IMR-90 (cell line): ENCODE data around the gene MINDY3. TPM values are rescaled to one million over a fixed set of nuclear protein-coding genes. Genes with fewer than 3 reads are reported as not detected.

ENCODE experiments used
- ATAC-seq: fragments of 200-7000 bp; cut with Tn5 transposase; 2 replicates; pipeline ENCODE4 v1.9.1; 2020; ENCODE audit warnings: low read depth, mild to moderate bottlenecking, moderate library complexity
- Bru-seq: library from RNA; stranded (reverse); fragments of 400-500 nt; gene quantifications from one replicate; lab custom pipeline; 2021; lab: Mats Ljungman, UMichigan
- BruChase-seq, 2 experiments: library from RNA; stranded (reverse); fragments of 400-500 nt; gene quantifications; one replicate each; lab custom pipeline; 2021; lab: Mats Ljungman, UMichigan
- BruUV-seq: library from RNA; stranded (reverse); fragments of 400-500 nt; replicated peaks from 2 replicates; lab custom pipeline; 2021; lab: Mats Ljungman, UMichigan
- CTCF ChIA-PET: fragments of 300-600 bp; formaldehyde crosslinking; extraction: SDS; loops from one replicate; lab custom pipeline; 2021; ENCODE audit warnings: antibody characterized with exemption; lab: Yijun Ruan, JAX
- POLR2A ChIA-PET: fragments of 300-600 bp; sonication (Branson Sonifier 250); formaldehyde crosslinking; loops from one replicate; lab custom pipeline; 2022; ENCODE audit warnings: antibody characterized with exemption; ENCODE audit not compliant: unreplicated experiment; lab: Charles Lee
- DNase-seq: peaks from one replicate; pipeline ENCODE4 v3.0.0; 2013
- H2AFZ ChIP-seq: replicated peaks from 2 replicates; pipeline ENCODE3; 2013; ENCODE audit warnings: low read length, mild to moderate bottlenecking; ENCODE audit not compliant: poor library complexity
- H2AK5ac ChIP-seq: 2 replicates; pipeline ENCODE4 v1.6.1; 2013; ENCODE audit warnings: low read depth, low read length, inconsistent platforms
- H2AK9ac ChIP-seq: replicated peaks from 2 replicates; pipeline ENCODE3; 2013; ENCODE audit warnings: mild to moderate bottlenecking, low read depth, low read length, moderate library complexity; ENCODE audit not compliant: poor library complexity
- H2BK120ac ChIP-seq: 2 replicates; pipeline ENCODE4 v1.6.1; 2013; ENCODE audit warnings: low read depth, low read length, inconsistent platforms
- H2BK15ac ChIP-seq: 3 replicates; pipeline ENCODE4 v1.6.1; 2013; ENCODE audit warnings: low read depth, low read length, inconsistent platforms
- H2BK20ac ChIP-seq: 2 replicates; pipeline ENCODE4 v1.6.1; 2013; ENCODE audit warnings: low read depth, mild to moderate bottlenecking, inconsistent platforms, low read length, moderate library complexity
- H2BK5ac ChIP-seq: 2 replicates; pipeline ENCODE4 v1.6.1; 2013; ENCODE audit warnings: mild to moderate bottlenecking, low read depth, low read length, inconsistent platforms; ENCODE audit not compliant: poor library complexity, severe bottlenecking
- H3K14ac ChIP-seq: replicated peaks from 2 replicates; pipeline ENCODE4 v1.6.1; 2013; ENCODE audit warnings: low read depth, low read length, inconsistent platforms
- H3K18ac ChIP-seq: 2 replicates; pipeline ENCODE4 v1.6.1; 2013; ENCODE audit warnings: low read depth, low read length, control low read depth
- H3K23ac ChIP-seq: 2 replicates; pipeline ENCODE4 v1.6.1; 2013; ENCODE audit warnings: low read depth, low read length, inconsistent platforms
- H3K27ac ChIP-seq: 2 replicates; pipeline ENCODE4 v1.5.1; 2013; ENCODE audit warnings: mild to moderate bottlenecking, control low read depth, low read length; ENCODE audit not compliant: insufficient read depth
- H3K27me3 ChIP-seq: 2 replicates; pipeline ENCODE4 v1.6.1; 2013; ENCODE audit warnings: low read length; ENCODE audit not compliant: control insufficient read depth, insufficient read depth
- H3K36me3 ChIP-seq: 2 replicates; pipeline ENCODE4 v1.6.1; 2013; ENCODE audit warnings: low read length, mixed read lengths; ENCODE audit not compliant: control insufficient read depth, insufficient read depth
- H3K4ac ChIP-seq: 2 replicates; pipeline ENCODE4 v1.6.1; 2013; ENCODE audit warnings: low read depth, low read length, inconsistent platforms
- H3K4me1 ChIP-seq: 2 replicates; pipeline ENCODE4 v1.6.1; 2013; ENCODE audit warnings: low read length, mixed read lengths; ENCODE audit not compliant: control insufficient read depth, insufficient read depth
- H3K4me2 ChIP-seq: 2 replicates; pipeline ENCODE4 v1.6.1; 2013; ENCODE audit warnings: low read depth, mild to moderate bottlenecking, control low read depth, low read length, moderate library complexity
- H3K4me3 ChIP-seq: 2 replicates; pipeline ENCODE4 v1.5.1; 2013; ENCODE audit warnings: low read depth, mild to moderate bottlenecking, control low read depth, low read length, moderate library complexity; ENCODE audit not compliant: insufficient read depth
- H3K56ac ChIP-seq: 2 replicates; pipeline ENCODE4 v1.6.1; 2013; ENCODE audit warnings: low read length, inconsistent platforms; ENCODE audit not compliant: insufficient read depth; ENCODE audit errors: extremely low read depth
- H3K79me1 ChIP-seq, 2 experiments: 2 replicates each; pipeline ENCODE4 v1.6.1; 2013; ENCODE audit warnings: low read length in 2 of 2, inconsistent platforms in 1 of 2, low read depth in 1 of 2
- H3K9ac ChIP-seq: 2 replicates; pipeline ENCODE4 v1.6.1; 2013; ENCODE audit warnings: low read depth, low read length, control low read depth
- H3K9me1 ChIP-seq: 2 replicates; pipeline ENCODE4 v1.6.1; 2013; ENCODE audit warnings: low read length, inconsistent platforms; ENCODE audit not compliant: insufficient read depth
- H3K9me3 ChIP-seq: 2 replicates; pipeline ENCODE4 v1.6.1; 2013; ENCODE audit warnings: low read length; ENCODE audit not compliant: control insufficient read depth, insufficient read depth
- H4K20me1 ChIP-seq: 2 replicates; pipeline ENCODE4 v1.6.1; 2013; ENCODE audit warnings: low read length, inconsistent platforms; ENCODE audit not compliant: insufficient read depth
- H4K5ac ChIP-seq: 2 replicates; pipeline ENCODE4 v1.6.1; 2013; ENCODE audit warnings: mild to moderate bottlenecking, low read depth, low read length, control low read depth
- H4K8ac ChIP-seq, 2 experiments: 2 replicates each; pipeline ENCODE4 v1.6.1; 2013; ENCODE audit warnings: low read depth in 2 of 2, low read length in 2 of 2, control low read depth in 1 of 2, inconsistent platforms in 1 of 2
- H4K91ac ChIP-seq: 2 replicates; pipeline ENCODE4 v1.6.1; 2013; ENCODE audit warnings: low read depth, low read length, inconsistent platforms; ENCODE audit not compliant: insufficient read depth
- BHLHE40 ChIP-seq: fragments of 150-350 bp; IDR thresholded peaks from 2 replicates; pipeline ENCODE4 v1.6.1; 2016; ENCODE audit warnings: mild to moderate bottlenecking, low read depth, low read length
- CEBPB ChIP-seq: IDR thresholded peaks from 2 replicates; pipeline ENCODE4 v1.6.1; 2012; ENCODE audit warnings: low read depth, low read length, improper control_type of control experiment
- CHD1 ChIP-seq: IDR thresholded peaks from 2 replicates; pipeline ENCODE4 v1.6.1; 2012; ENCODE audit warnings: low read depth, low read length, improper control_type of control experiment
- FOS ChIP-seq: fragments of 150-350 bp; IDR thresholded peaks from 2 replicates; pipeline ENCODE4 v1.6.1; 2016; ENCODE audit warnings: low read depth, low read length
- MAFK ChIP-seq: IDR thresholded peaks from 2 replicates; pipeline ENCODE4 v1.6.1; 2012; ENCODE audit warnings: low read depth, low read length, improper control_type of control experiment
- MAZ ChIP-seq: IDR thresholded peaks from 2 replicates; pipeline ENCODE4 v1.6.1; 2012; ENCODE audit warnings: low read depth, mild to moderate bottlenecking, low read length, improper control_type of control experiment, moderate library complexity, borderline replicate concordance
- MXI1 ChIP-seq: IDR thresholded peaks from 2 replicates; pipeline ENCODE4 v1.6.1; 2012; ENCODE audit warnings: low read depth, mild to moderate bottlenecking, low read length, moderate library complexity, borderline replicate concordance
- NFE2L2 ChIP-seq: fragments of 150-350 bp; IDR thresholded peaks from 2 replicates; pipeline ENCODE4 v1.6.1; 2016; ENCODE audit warnings: low read depth, mild to moderate bottlenecking, low read length
- POLR2A ChIP-seq: IDR thresholded peaks from 2 replicates; pipeline ENCODE4 v1.6.1; 2012; ENCODE audit warnings: mild to moderate bottlenecking, low read depth, low read length
- RAD21 ChIP-seq: IDR thresholded peaks from 2 replicates; pipeline ENCODE4 v1.6.1; 2012; ENCODE audit warnings: low read length, improper control_type of control experiment
- RCOR1 ChIP-seq: IDR thresholded peaks from 2 replicates; pipeline ENCODE4 v1.6.1; 2012; ENCODE audit warnings: mild to moderate bottlenecking, low read length, improper control_type of control experiment; ENCODE audit not compliant: insufficient replicate concordance
- RFX5 ChIP-seq: IDR thresholded peaks from 2 replicates; pipeline ENCODE4 v1.8.0; 2012; ENCODE audit warnings: low read depth, mild to moderate bottlenecking, low read length, moderate library complexity
- SMC3 ChIP-seq: fragments of 150-350 bp; IDR thresholded peaks from 2 replicates; pipeline ENCODE4 v1.6.1; 2016; ENCODE audit warnings: low read depth, mild to moderate bottlenecking, antibody characterized with exemption, low read length, moderate library complexity
- WGBS, 2 experiments: methylation state at CpG; one replicate each; pipeline versions ENCODE4 v1.1.5 to v1.1.7; 2013; ENCODE audit warnings: missing lambda C conversion rate in 2 of 2; ENCODE audit not compliant: insufficient read length in 1 of 2; ENCODE audit errors: extremely low coverage in 2 of 2; 5-methylcytosine and 5-hydroxymethylcytosine counted together
- dilution Hi-C: fragments of 300-500 bp; cut with HindIII; formaldehyde crosslinking; loops from one replicate; pipeline ENCODE4 v1.14.3; 2018; ENCODE audit warnings: low sequenced_read_pairs; ENCODE audit not compliant: unreplicated experiment
- in situ Hi-C: fragments of 300-500 bp; cut with MboI; formaldehyde crosslinking; loops from 3 replicates; pipeline ENCODE4 v1.14.3; 2019; ENCODE audit warnings: low sequenced_read_pairs, inconsistent platforms, mixed read lengths
- intact Hi-C: fragments of 100-400 bp; cut with micrococcal nuclease; formaldehyde crosslinking; loops from 2 replicates; pipeline ENCODE4 v1.10.0; 2022
- long read RNA-seq: library from polyadenylated mRNA; unstranded; transcript quantifications from one replicate; pipeline ENCODE4 v2.0.0, GENCODE V29; 2021; ENCODE audit not compliant: unreplicated experiment
- polyA plus RNA-seq, 3 experiments: library from polyadenylated mRNA; depleted of rRNA; stranded (reverse); fragments of >200 nt; gene quantifications; 2 replicates each; pipeline ENCODE4 v1.2.3, GENCODE V29; 2012; ENCODE audit warnings: low replicate concordance in 1 of 3
- total RNA-seq: library from RNA; depleted of rRNA; stranded (reverse); fragments of >200 nt; gene quantifications from 2 replicates; pipeline ENCODE4 v1.2.3, GENCODE V29; 2012; rRNA removed
- TF ChIP-seq, protein P1 (sequence below): fragments of 150-350 bp; IDR thresholded peaks from 2 replicates; pipeline ENCODE4 v1.6.1; 2016; ENCODE audit warnings: low read depth, mild to moderate bottlenecking, low read length, moderate library complexity, borderline replicate concordance

Gene MINDY3
- 14.5 and 26.4 TPM in 2 replicates for total RNA-seq
- polyA plus RNA-seq (2012; rRNA removed), result 10.1 and 13.9 TPM in 2 replicates
- 1.9 and 3.4 TPM in 2 replicates for polyA plus RNA-seq (2012; cell fraction: cytosol; rRNA removed)
- polyA plus RNA-seq (2012; cell fraction: nucleus; rRNA removed; ENCODE audit: low replicate concordance), result 4.8 and 31.2 TPM in 2 replicates
- Bru-seq, nascent RNA, result percentile 77 among the genes with signal in this experiment
- percentile 53 among the genes with signal in this experiment for BruChase-seq, experiment 1, labeled RNA remaining after a 6-hour chase
- percentile 67 among the genes with signal in this experiment for BruChase-seq, experiment 2, labeled RNA remaining after a 2-hour chase
- long read RNA-seq, transcript MINDY3-201 (15 exons, 2,381 nt), result major isoform, 21 of 30 reads
- long read RNA-seq, partial matches to known transcripts, result 0 of 30 reads
- long read RNA-seq, other reads (novel, unspliced or antisense), result 8 of 30 reads

GRCh38 chr10:15859906-15860691 lies at the start of gene MINDY3:
TSS of gene MINDY3 (minus strand) at chr10:15860507. CDS start at chr10:15860299, 208 bp downstream.
- H3K9ac ChIP-seq, result peak within 1 kb of the TSS; percentile 90
- H3K79me1 ChIP-seq, result peaks cover 5 to 29% of the 10 kb centered on the region in 2 experiments; a peak in 2 of 4 replicates
- H3K9me3 ChIP-seq, result no peaks in the 10 kb centered on the region
- TSS peak; percentile 54 for BruUV-seq
- ChIA-PET POLR2A (no interaction called here), CTCF (interaction anchor here (1.3 kb wide), 1 partner anchor 18 kb away, joined by 3 read pairs; no protein-coding TSS in a partner anchor)
- H4K5ac ChIP-seq, result peak within 1 kb of the TSS; percentile 99
- H2AK9ac ChIP-seq, result peak within 1 kb of the TSS; percentile 88
- peak within 1 kb of the TSS; percentile 51; the same call in 1 of the 2 replicates for H3K18ac ChIP-seq
- peak within 1 kb of the TSS; percentile 92 for H2AFZ ChIP-seq
- H2BK15ac ChIP-seq, result peak within 1 kb of the TSS; percentile 3; the same call in 1 of the 3 replicates
- WGBS, 2 experiments, result 1% methylated on average over 16 of the region's 47 CpGs; no CpG with 5 or more reads in 1 of the 2 experiments
- peaks cover 5% of the 10 kb centered on the region; the same call in 1 of the 2 replicates for H4K20me1 ChIP-seq
- no peaks in the 10 kb centered on the region for H3K4me1 ChIP-seq
- H3K36me3 ChIP-seq, result no peaks in the 10 kb centered on the region
- H3K4me2 ChIP-seq, result peak within 1 kb of the TSS; percentile 92
- H4K8ac ChIP-seq, result peak within 1 kb of the TSS; percentile 99 to 100
- peak within 1 kb of the TSS; percentile 18 for H3K23ac ChIP-seq
- ATAC-seq, result peak; percentile 93
- H3K27me3 ChIP-seq, result no peaks in the 10 kb centered on the region
- peak within 1 kb of the TSS; percentile 89 for H3K4me3 ChIP-seq
- dilution Hi-C loops, result no loop called here
- H3K4ac ChIP-seq, result peak within 1 kb of the TSS; percentile 81
- peak within 1 kb of the TSS; percentile 67 for H3K14ac ChIP-seq
- H3K27ac ChIP-seq, result peak within 1 kb of the TSS; percentile 75
- peak within 1 kb of the TSS; percentile 23; the same call in 1 of the 2 replicates for H2AK5ac ChIP-seq
- intact Hi-C loops, result no loop called here
- H3K56ac ChIP-seq, result no peak within 1 kb of the TSS; the same call in 1 of the 2 replicates
- no peak within 1 kb of the TSS for H2BK20ac ChIP-seq
- H2BK5ac ChIP-seq, result peak within 1 kb of the TSS; percentile 63
- DNase-seq, result peak; percentile 74
- no peaks in the 10 kb centered on the region; the same call in 1 of the 2 replicates for H3K9me1 ChIP-seq
- H2BK120ac ChIP-seq, result peak within 1 kb of the TSS; percentile 52
- peak within 1 kb of the TSS; percentile 60 for H4K91ac ChIP-seq
- in situ Hi-C loops, result no loop called here
- TF ChIP-seq CEBPB (no peak), RCOR1 (no peak), POLR2A (no peak), MAZ (peak; percentile 47; the same call in 1 of the 2 replicates), RFX5 (no peak), MXI1 (peak; percentile 29; the same call in 1 of the 2 replicates), BHLHE40 (peak; percentile 46; the same call in 1 of the 2 replicates), NFE2L2 (no peak), RAD21 (no peak), MAFK (no peak), CHD1 (no peak), SMC3 (no peak), FOS (no peak)
- TF ChIP-seq, protein P1, sequence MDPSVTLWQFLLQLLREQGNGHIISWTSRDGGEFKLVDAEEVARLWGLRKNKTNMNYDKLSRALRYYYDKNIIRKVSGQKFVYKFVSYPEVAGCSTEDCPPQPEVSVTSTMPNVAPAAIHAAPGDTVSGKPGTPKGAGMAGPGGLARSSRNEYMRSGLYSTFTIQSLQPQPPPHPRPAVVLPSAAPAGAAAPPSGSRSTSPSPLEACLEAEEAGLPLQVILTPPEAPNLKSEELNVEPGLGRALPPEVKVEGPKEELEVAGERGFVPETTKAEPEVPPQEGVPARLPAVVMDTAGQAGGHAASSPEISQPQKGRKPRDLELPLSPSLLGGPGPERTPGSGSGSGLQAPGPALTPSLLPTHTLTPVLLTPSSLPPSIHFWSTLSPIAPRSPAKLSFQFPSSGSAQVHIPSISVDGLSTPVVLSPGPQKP, result no peak
